ENCODE results near the gene JARID2.

DNA sequence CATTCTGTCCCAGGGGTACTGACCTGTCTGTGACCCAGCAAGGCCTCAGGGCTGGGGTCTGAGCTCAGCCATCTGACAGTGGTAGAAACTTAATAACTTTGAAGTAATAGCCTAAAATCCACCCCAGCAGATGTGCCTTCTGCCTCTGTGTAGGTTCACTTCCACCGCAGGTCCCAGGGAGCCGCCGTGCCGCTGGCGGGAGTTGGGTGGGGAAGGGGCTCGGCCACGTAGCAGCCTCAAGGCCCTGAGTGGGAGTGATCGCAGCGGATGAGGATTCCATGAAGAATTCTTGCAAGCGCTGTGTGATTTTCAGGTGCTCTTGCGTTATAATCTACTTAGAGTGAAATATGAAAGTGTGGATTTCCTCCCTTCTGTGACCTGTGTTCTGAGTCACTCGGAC lies 253.3 kb downstream of the JARID2 start:
- TF ChIP-seq, protein P1, sequence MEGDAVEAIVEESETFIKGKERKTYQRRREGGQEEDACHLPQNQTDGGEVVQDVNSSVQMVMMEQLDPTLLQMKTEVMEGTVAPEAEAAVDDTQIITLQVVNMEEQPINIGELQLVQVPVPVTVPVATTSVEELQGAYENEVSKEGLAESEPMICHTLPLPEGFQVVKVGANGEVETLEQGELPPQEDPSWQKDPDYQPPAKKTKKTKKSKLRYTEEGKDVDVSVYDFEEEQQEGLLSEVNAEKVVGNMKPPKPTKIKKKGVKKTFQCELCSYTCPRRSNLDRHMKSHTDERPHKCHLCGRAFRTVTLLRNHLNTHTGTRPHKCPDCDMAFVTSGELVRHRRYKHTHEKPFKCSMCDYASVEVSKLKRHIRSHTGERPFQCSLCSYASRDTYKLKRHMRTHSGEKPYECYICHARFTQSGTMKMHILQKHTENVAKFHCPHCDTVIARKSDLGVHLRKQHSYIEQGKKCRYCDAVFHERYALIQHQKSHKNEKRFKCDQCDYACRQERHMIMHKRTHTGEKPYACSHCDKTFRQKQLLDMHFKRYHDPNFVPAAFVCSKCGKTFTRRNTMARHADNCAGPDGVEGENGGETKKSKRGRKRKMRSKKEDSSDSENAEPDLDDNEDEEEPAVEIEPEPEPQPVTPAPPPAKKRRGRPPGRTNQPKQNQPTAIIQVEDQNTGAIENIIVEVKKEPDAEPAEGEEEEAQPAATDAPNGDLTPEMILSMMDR (IDR thresholded peaks at IDR 0.05) = no peak
- no peak for TF ChIP-seq POLR2A (IDR thresholded peaks at IDR 0.05)

Measured in Peyer's patch (tissue), 4 donors.